Measurements from ENCODE around the gene NAT14. TPM values are rescaled to one million over a fixed set of nuclear protein-coding genes. Genes with fewer than 3 reads are reported as not detected.

Gene NAT14
- polyA plus RNA-seq, 1 of the 3 experiments (the other 2 are of a cell fraction): 89.9 TPM

DNA sequence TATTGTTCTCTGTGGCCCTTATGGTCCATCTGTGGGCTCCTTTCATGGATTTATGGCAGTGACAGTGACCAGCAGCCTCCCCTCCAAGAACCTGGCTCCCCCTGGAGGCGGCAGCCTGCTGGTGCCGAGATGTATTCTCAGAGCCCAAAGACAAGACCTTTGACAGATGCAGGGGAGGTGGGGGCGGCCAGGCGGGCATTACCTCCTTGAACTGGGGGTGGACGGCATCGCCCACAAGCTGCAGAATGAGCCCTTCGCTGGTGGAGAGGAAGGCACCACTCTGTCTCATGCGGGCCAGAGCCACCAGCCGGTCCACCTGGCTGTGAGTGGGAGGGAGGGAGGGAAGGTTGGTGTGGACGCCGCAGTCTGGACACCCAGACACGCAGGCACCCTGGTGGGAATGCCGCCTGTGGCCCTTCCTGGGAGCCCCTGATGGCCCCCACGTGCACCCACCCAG lies 30.2 kb upstream of the NAT14 start:
- Histone ChIP-seq H3K4me2 (no peak overlapping the region), H3K79me2 (ENCODE audit: insufficient read depth) (peaks cover 12% of the 10 kb centered on the region; the same call in 1 of the 2 replicates), H3F3A (replicated peaks; ENCODE audit: insufficient read depth) (peaks cover 16% of the 10 kb centered on the region), H3K9me2 (no peaks in the 10 kb centered on the region), H2AFZ (ENCODE audit: low read depth) (no peak overlapping the region), H3K36me3 (replicated peaks in 1 of 2; ENCODE audit: control insufficient read depth in 1 of 2, insufficient read depth in 2 of 2, low read length in 1 of 2) (no peaks in the 10 kb centered on the region), H3K27me3 (ENCODE audit: insufficient read depth) (peaks cover 11% of the 10 kb centered on the region), H3K9me3 (no peaks in the 10 kb centered on the region), H3K4me1 (ENCODE audit: control insufficient read depth in 1 of 2, insufficient read depth in 2 of 2, low read depth in 1 of 2, low read length in 1 of 2) (peaks cover 5 to 19% of the 10 kb centered on the region in 2 experiments; a peak in 2 of 4 replicates), H4K20me1 (ENCODE audit: insufficient read depth) (peaks cover 15% of the 10 kb centered on the region), H3K9ac (no peak overlapping the region), H3K27ac (ENCODE audit: low read depth in 2 of 2, low read length in 1 of 2) (no peak overlapping the region), H3K4me3 (ENCODE audit: low read depth in 2 of 2, low read length in 1 of 2) (peak overlapping the region in 1 of 2 experiments; percentile 29; a peak in 1 of 4 replicates)
- 45% methylated on average over 9 of the region's 14 CpGs for WGBS (ENCODE audit: low lambda C conversion rate)
- ChIA-PET CTCF (interaction anchor here (1.0 to 4.0 kb wide), 4 partner anchors 13 to 313 kb away, joined by 3 to 26 read pairs (median 6); no protein-coding TSS in a partner anchor), POLR2A (no interaction called here)
- TF ChIP-seq CHD2 (IDR thresholded peaks at IDR 0.05; ENCODE audit: low read length, partially characterized antibody) (no peak), TCF12 (IDR thresholded peaks at IDR 0.05) (no peak), SMC3 (IDR thresholded peaks at IDR 0.05; ENCODE audit: low read depth, low read length) (peak; percentile 46), REST (IDR thresholded peaks at IDR 0.05; ENCODE audit: low read depth, low read length) (no peak), RAD21 (IDR thresholded peaks at IDR 0.05; ENCODE audit: low read length) (peak; percentile 63), JUND (IDR thresholded peaks at IDR 0.05) (no peak), CTCF (IDR thresholded peaks at IDR 0.05) (peak; percentile 77), FOXJ3 (CRISPR knock-in tag; IDR thresholded peaks at IDR 0.05) (no peak), MEF2A (IDR thresholded peaks at IDR 0.05; ENCODE audit: borderline replicate concordance, low read depth) (no peak)
- TF ChIP-seq, protein P1, sequence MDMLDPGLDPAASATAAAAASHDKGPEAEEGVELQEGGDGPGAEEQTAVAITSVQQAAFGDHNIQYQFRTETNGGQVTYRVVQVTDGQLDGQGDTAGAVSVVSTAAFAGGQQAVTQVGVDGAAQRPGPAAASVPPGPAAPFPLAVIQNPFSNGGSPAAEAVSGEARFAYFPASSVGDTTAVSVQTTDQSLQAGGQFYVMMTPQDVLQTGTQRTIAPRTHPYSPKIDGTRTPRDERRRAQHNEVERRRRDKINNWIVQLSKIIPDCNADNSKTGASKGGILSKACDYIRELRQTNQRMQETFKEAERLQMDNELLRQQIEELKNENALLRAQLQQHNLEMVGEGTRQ (IDR thresholded peaks at IDR 0.05; ENCODE audit: borderline replicate concordance, low read depth, low read length): no peak
- TF ChIP-seq, protein P2, sequence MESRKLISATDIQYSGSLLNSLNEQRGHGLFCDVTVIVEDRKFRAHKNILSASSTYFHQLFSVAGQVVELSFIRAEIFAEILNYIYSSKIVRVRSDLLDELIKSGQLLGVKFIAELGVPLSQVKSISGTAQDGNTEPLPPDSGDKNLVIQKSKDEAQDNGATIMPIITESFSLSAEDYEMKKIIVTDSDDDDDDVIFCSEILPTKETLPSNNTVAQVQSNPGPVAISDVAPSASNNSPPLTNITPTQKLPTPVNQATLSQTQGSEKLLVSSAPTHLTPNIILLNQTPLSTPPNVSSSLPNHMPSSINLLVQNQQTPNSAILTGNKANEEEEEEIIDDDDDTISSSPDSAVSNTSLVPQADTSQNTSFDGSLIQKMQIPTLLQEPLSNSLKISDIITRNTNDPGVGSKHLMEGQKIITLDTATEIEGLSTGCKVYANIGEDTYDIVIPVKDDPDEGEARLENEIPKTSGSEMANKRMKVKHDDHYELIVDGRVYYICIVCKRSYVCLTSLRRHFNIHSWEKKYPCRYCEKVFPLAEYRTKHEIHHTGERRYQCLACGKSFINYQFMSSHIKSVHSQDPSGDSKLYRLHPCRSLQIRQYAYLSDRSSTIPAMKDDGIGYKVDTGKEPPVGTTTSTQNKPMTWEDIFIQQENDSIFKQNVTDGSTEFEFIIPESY (IDR thresholded peaks at IDR 0.05; ENCODE audit: borderline replicate concordance, low read depth): no peak
- DNase-seq: peak; percentile 73

All from SK-N-SH (cell line).